Posterior vena cava (tissue), 2 donors: Measurements from ENCODE around the gene SELENOV. TPM values are rescaled to one million over a fixed set of nuclear protein-coding genes. Genes with fewer than 3 reads are reported as not detected.

Experiments
- DNase-seq: peaks from one replicate; pipeline ENCODE4 v3.0.0-alpha.2; 2020; ENCODE audit warnings: low spot score
- intact Hi-C, 2 donors: fragments of 100-400 bp; cut with DNase I; formaldehyde crosslinking; loops; one replicate each; pipeline versions ENCODE4 v1.14.1 to v1.14.2; 2022 to 2023
- total RNA-seq, 2 donors: library from RNA; stranded (reverse); fragmentation: NEBNext Ultra II Directional; extraction: Animal tissue kit (Norgen Biotek cat#: 25700); gene quantifications; one replicate each; pipeline ENCODE4 v1.2.1, GENCODE V29; 2021
- donor health status: DM: yes; HTN: yes; CAD: no.
- donor health status: DM: yes; HTN: yes; CAD: no.

The SELENOV gene
- total RNA-seq, 2 donors from 2014 or later: not detected

- DNase-seq: no peak
- intact Hi-C loops: no loop called here
Measured at GRCh38 chr19:39489756-39490155, 25.2 kb upstream of the SELENOV start.

GRCh38 chr19:39492225-39492624 lies 22.7 kb upstream of the SELENOV start:
- DNase-seq: no peak
- intact Hi-C loops: no loop called here

- DNase-seq: no peak
Measured at GRCh38 chr19:39492788-39493187, 22.2 kb upstream of the SELENOV start.

GRCh38 chr19:39494661-39495060 lies 20.3 kb upstream of the SELENOV start:
- no peak for DNase-seq
- intact Hi-C loops: no loop called here

More at GRCh38 chr19:39492788-39493187, 22.2 kb upstream of the SELENOV start:
- intact Hi-C loops: no loop called here

- no peak for DNase-seq
Measured at GRCh38 chr19:39496063-39496462, 18.9 kb upstream of the SELENOV start.

GRCh38 chr19:39497701-39497995 lies 17.3 kb upstream of the SELENOV start:
- intact Hi-C loops: no loop called here
- no peak for DNase-seq

More at GRCh38 chr19:39496063-39496462, 18.9 kb upstream of the SELENOV start:
- intact Hi-C loops: no loop called here

- no peak for DNase-seq
- intact Hi-C loops: no loop called here
Measured at GRCh38 chr19:39497996-39498797, 16.7 kb upstream of the SELENOV start.

GRCh38 chr19:39498798-39499642 lies 15.9 kb upstream of the SELENOV start, which contains the start of gene DLL3:
TSS of gene DLL3 (plus strand) at chr19:39498947. CDS start at chr19:39498975, 28 bp downstream.
- DNase-seq: no peak
- intact Hi-C loops: no loop called here

GRCh38 chr19:39499932-39500331 lies 15.0 kb upstream of the SELENOV start:
- DNase-seq: no peak
- intact Hi-C loops: no loop called here

- no peak for DNase-seq
- intact Hi-C loops: no loop called here
Measured at GRCh38 chr19:39500543-39500942, 14.4 kb upstream of the SELENOV start.

GRCh38 chr19:39501340-39501739 lies 13.6 kb upstream of the SELENOV start:
- intact Hi-C loops: no loop called here

GRCh38 chr19:39502640-39503417 lies 12.1 kb upstream of the SELENOV start:
- intact Hi-C loops: no loop called here
- peak; percentile 88 for DNase-seq

More at GRCh38 chr19:39501340-39501739, 13.6 kb upstream of the SELENOV start:
- DNase-seq: no peak

- DNase-seq: no peak
- intact Hi-C loops: loop anchor here in 1 of 2 donors (5.0 kb wide), 1 partner anchor 1014 kb away; no protein-coding TSS in a partner anchor
Measured at GRCh38 chr19:39506598-39506943, 8.4 kb upstream of the SELENOV start.

GRCh38 chr19:39506944-39507714 lies 7.8 kb upstream of the SELENOV start:
- intact Hi-C loops: loop anchor here in 1 of 2 donors (5.0 kb wide), 1 partner anchor 1015 kb away; no protein-coding TSS in a partner anchor
- DNase-seq: no peak

- intact Hi-C loops: loop anchor here in 1 of 2 donors (5.0 kb wide), 1 partner anchor 1016 kb away; no protein-coding TSS in a partner anchor
- no peak for DNase-seq
Measured at GRCh38 chr19:39507715-39508364, 7.1 kb upstream of the SELENOV start.

- intact Hi-C loops: loop anchor here in 1 of 2 donors (5.0 kb wide), 1 partner anchor 1016 kb away; no protein-coding TSS in a partner anchor
- DNase-seq: no peak
Measured at GRCh38 chr19:39508629-39509028, 6.3 kb upstream of the SELENOV start.

GRCh38 chr19:39509233-39509632 lies 5.7 kb upstream of the SELENOV start:
- no peak for DNase-seq
- intact Hi-C loops: loop anchor here in 1 of 2 donors (5.0 kb wide), 1 partner anchor 1017 kb away; no protein-coding TSS in a partner anchor

- no peak for DNase-seq
- intact Hi-C loops: no loop called here
Measured at GRCh38 chr19:39512988-39513387, 2.0 kb upstream of the SELENOV start.
